HEK293 (cell line): Measurements from ENCODE around the gene CCDC85B.

Experiments
- CTCF ChIP-seq: fragments of 450-650 bp; formaldehyde crosslinking; IDR thresholded peaks from 2 replicates; pipeline ENCODE4 v1.5.1; 2016; ENCODE audit warnings: missing biosample characterization, missing genetic modification characterization
- SCRT2 ChIP-seq: fragments of 450-650 bp; formaldehyde crosslinking; IDR thresholded peaks from 2 replicates; pipeline ENCODE4 v1.5.1; 2016; ENCODE audit warnings: missing biosample characterization, missing genetic modification characterization
- SP2 ChIP-seq: fragments of 450-650 bp; formaldehyde crosslinking; IDR thresholded peaks from 2 replicates; pipeline ENCODE4 v1.5.1; 2016; ENCODE audit warnings: missing biosample characterization, missing genetic modification characterization
- TCF7L2 ChIP-seq: IDR thresholded peaks from 2 replicates; pipeline ENCODE4 v1.6.1; 2011; ENCODE audit warnings: low read depth, mild to moderate bottlenecking, inconsistent platforms, low read length, moderate library complexity, borderline replicate concordance
- ZNF549 ChIP-seq: fragments of 450-650 bp; IDR thresholded peaks from 2 replicates; pipeline ENCODE4 v1.5.1; 2018; ENCODE audit warnings: missing biosample characterization, missing genetic modification characterization, mild to moderate bottlenecking, inconsistent platforms, moderate library complexity
- ZNF670 ChIP-seq: fragments of 450-650 bp; formaldehyde crosslinking; IDR thresholded peaks from 2 replicates; pipeline ENCODE4 v1.5.1; 2016; ENCODE audit warnings: missing biosample characterization, missing genetic modification characterization, low read depth
- ZSCAN23 ChIP-seq: fragments of 450-650 bp; formaldehyde crosslinking; IDR thresholded peaks from 2 replicates; pipeline ENCODE4 v1.5.1; 2016; ENCODE audit warnings: missing biosample characterization, missing genetic modification characterization
- TF ChIP-seq, protein P1 (sequence below): fragments of 450-650 bp; formaldehyde crosslinking; IDR thresholded peaks from 2 replicates; pipeline ENCODE4 v1.5.1; 2016; ENCODE audit warnings: missing biosample characterization, missing genetic modification characterization

DNA sequence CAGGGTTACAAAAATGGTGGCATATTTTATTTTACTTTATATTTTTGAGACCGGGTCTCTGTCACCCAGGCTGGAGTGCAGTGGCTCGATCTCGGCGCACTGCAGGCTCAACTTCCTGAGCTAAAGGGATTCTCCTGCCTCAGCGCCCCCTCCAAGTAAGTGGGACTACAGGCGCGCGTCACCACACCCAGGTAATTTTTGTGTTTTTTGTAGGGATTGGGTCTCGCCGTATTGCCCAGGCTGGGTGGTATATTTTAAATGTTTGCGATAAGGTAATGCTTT lies 10.4 kb downstream of the CCDC85B start:
- no peak for TF ChIP-seq SP2 (tag by site-specific recombination)
- TF ChIP-seq SCRT2 (tag by site-specific recombination), result no peak
- TF ChIP-seq ZSCAN23 (tag by site-specific recombination), result no peak
- TF ChIP-seq ZNF670, result no peak
- no peak for TF ChIP-seq CTCF
- TF ChIP-seq, protein P1, sequence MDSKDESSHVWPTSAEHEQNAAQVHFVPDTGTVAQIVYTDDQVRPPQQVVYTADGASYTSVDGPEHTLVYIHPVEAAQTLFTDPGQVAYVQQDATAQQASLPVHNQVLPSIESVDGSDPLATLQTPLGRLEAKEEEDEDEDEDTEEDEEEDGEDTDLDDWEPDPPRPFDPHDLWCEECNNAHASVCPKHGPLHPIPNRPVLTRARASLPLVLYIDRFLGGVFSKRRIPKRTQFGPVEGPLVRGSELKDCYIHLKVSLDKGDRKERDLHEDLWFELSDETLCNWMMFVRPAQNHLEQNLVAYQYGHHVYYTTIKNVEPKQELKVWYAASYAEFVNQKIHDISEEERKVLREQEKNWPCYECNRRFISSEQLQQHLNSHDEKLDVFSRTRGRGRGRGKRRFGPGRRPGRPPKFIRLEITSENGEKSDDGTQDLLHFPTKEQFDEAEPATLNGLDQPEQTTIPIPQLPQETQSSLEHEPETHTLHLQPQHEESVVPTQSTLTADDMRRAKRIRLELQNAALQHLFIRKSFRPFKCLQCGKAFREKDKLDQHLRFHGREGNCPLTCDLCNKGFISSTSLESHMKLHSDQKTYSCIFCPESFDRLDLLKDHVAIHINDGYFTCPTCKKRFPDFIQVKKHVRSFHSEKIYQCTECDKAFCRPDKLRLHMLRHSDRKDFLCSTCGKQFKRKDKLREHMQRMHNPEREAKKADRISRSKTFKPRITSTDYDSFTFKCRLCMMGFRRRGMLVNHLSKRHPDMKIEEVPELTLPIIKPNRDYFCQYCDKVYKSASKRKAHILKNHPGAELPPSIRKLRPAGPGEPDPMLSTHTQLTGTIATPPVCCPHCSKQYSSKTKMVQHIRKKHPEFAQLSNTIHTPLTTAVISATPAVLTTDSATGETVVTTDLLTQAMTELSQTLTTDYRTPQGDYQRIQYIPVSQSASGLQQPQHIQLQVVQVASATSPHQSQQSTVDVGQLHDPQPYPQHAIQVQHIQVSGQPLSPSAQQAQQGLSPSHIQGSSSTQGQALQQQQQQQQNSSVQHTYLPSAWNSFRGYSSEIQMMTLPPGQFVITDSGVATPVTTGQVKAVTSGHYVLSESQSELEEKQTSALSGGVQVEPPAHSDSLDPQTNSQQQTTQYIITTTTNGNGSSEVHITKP (tag by site-specific recombination), result no peak
- TF ChIP-seq TCF7L2, result no peak
- TF ChIP-seq ZNF549 (tag by site-specific recombination), result no peak
